Measurements from ENCODE around the gene MYOF. TPM values are rescaled to one million over a fixed set of nuclear protein-coding genes. Genes with fewer than 3 reads are reported as not detected.

The MYOF gene
- total RNA-seq, 1 donor from 2014 or later = 141 TPM

- DNase-seq (ENCODE audit: low read depth) = no peak
- TF ChIP-seq, protein P1, sequence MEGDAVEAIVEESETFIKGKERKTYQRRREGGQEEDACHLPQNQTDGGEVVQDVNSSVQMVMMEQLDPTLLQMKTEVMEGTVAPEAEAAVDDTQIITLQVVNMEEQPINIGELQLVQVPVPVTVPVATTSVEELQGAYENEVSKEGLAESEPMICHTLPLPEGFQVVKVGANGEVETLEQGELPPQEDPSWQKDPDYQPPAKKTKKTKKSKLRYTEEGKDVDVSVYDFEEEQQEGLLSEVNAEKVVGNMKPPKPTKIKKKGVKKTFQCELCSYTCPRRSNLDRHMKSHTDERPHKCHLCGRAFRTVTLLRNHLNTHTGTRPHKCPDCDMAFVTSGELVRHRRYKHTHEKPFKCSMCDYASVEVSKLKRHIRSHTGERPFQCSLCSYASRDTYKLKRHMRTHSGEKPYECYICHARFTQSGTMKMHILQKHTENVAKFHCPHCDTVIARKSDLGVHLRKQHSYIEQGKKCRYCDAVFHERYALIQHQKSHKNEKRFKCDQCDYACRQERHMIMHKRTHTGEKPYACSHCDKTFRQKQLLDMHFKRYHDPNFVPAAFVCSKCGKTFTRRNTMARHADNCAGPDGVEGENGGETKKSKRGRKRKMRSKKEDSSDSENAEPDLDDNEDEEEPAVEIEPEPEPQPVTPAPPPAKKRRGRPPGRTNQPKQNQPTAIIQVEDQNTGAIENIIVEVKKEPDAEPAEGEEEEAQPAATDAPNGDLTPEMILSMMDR (IDR thresholded peaks at IDR 0.05; ENCODE audit: insufficient read depth, low read length, poor library complexity, severe bottlenecking) = no peak
- Histone ChIP-seq H3K36me3 (ENCODE audit: control insufficient read depth, insufficient read depth, low read length) (no peaks in the 10 kb centered on the region), H3K27me3 (ENCODE audit: control insufficient read depth, insufficient read depth, low read length) (no peaks in the 10 kb centered on the region), H3K4me3 (ENCODE audit: low read depth, low read length) (no peak overlapping the region)
These were observed 30.0 kb downstream of the MYOF start for GRCh38 chr10:93452143-93452542.

- DNase-seq (ENCODE audit: low read depth) = no peak
- Histone ChIP-seq H3K36me3 (ENCODE audit: control insufficient read depth, insufficient read depth, low read length) (no peaks in the 10 kb centered on the region), H3K4me3 (ENCODE audit: low read depth, low read length) (no peak overlapping the region), H3K27me3 (ENCODE audit: control insufficient read depth, insufficient read depth, low read length) (no peaks in the 10 kb centered on the region)
- TF ChIP-seq, protein P1 (IDR thresholded peaks at IDR 0.05; ENCODE audit: insufficient read depth, low read length, poor library complexity, severe bottlenecking) = no peak
These were observed 30.7 kb downstream of the MYOF start for GRCh38 chr10:93451244-93451947.

DNA sequence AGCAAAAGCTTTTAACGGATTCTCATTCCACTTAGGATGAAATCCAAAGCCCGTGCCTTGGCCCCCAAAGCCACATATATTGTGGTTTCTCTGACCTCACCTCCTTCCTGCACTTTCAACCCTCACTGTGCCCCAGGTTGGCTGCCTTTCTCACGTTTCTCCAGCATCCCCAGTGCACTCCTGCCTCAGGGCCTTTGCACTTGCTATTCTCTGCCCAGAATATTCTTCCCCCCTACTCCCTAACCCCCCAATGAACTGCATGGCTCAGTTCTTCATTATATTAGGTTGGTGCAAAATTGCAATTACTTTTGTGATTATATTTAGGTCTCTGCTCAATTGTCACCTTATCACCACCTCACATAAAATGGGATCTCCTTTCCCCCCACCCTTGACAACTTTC is 34.2 kb downstream of the MYOF start:
- DNase-seq (ENCODE audit: low read depth) = no peak
- peaks cover 1% of the 10 kb centered on the region for H3K36me3 ChIP-seq (ENCODE audit: control insufficient read depth, insufficient read depth, low read length)
- H3K27me3 ChIP-seq (ENCODE audit: control insufficient read depth, insufficient read depth, low read length) = no peaks in the 10 kb centered on the region
- H3K4me3 ChIP-seq (ENCODE audit: low read depth, low read length) = no peak overlapping the region
- TF ChIP-seq, protein P1 (IDR thresholded peaks at IDR 0.05; ENCODE audit: insufficient read depth, low read length, poor library complexity, severe bottlenecking) = no peak

DNA sequence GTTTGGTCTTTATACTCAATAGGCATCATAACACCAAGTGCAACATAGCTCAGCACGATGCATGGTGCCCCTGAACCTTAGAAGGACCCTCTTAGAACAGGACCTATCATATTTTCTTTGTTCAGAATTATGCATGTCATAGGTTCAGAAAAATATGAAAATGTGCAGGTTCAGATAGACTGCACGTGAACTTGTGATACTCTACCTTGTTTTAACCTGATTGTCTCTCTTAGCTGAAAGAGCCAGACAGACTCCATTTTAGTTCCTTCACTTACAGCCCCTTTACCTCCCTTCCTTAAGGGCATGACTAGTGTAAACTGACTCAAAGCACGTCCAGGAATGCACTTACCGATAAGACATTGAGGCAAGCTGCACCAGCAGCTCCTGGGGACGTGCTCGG is 35.1 kb downstream of the MYOF start:
- H3K36me3 ChIP-seq (ENCODE audit: control insufficient read depth, insufficient read depth, low read length) = peaks cover 1% of the 10 kb centered on the region

DNA sequence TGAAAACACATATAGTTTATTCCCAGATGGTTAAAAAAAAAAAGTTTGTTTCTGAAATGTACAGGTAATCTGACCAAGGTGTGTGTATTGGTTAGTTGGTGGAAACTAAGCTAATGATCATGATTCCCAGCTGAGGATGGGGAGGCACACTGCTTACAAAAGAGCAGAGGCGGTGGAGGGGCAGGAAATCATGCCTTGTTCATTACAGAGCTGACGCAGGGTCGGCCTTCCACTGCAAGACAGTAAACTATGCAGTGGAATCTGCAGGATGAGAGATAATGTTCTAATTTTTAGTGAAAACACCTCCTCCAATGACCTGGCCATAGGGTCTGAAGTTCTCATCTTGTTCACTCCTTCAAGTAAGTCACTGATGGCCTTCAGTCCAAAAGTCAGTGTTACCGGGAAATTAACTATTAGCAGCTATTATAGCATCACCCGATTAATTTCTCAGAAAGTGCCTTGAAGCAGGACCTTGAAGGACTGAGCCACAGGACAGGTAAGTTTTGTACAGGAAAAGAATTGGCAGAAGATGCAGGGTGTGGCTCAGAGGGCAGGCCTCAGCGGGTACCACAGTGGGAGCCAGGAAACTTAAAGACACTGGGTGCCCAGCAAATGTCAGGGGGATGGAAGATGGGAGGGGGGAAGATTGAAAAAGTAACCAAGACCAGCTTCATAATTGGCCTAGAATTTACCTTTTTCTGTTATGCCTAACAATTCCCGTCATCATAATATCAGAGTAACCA is 36.0 kb downstream of the MYOF start:
- Histone ChIP-seq H3K27me3 (ENCODE audit: control insufficient read depth, insufficient read depth, low read length) (no peaks in the 10 kb centered on the region), H3K4me3 (ENCODE audit: low read depth, low read length) (no peak overlapping the region), H3K36me3 (ENCODE audit: control insufficient read depth, insufficient read depth, low read length) (peaks cover 1% of the 10 kb centered on the region)
- no peak for DNase-seq (ENCODE audit: low read depth)
- TF ChIP-seq, protein P1 (IDR thresholded peaks at IDR 0.05; ENCODE audit: insufficient read depth, low read length, poor library complexity, severe bottlenecking) = no peak

More for the DNA sequence above, 35.1 kb downstream of the MYOF start:
- DNase-seq (ENCODE audit: low read depth) = no peak
- Histone ChIP-seq H3K27me3 (ENCODE audit: control insufficient read depth, insufficient read depth, low read length) (no peaks in the 10 kb centered on the region), H3K4me3 (ENCODE audit: low read depth, low read length) (no peak overlapping the region)
- TF ChIP-seq, protein P1 (IDR thresholded peaks at IDR 0.05; ENCODE audit: insufficient read depth, low read length, poor library complexity, severe bottlenecking) = no peak

All from kidney epithelial cell (primary cell).